ENCODE data around the gene RALGAPA1.
A peak's percentile ranks its signal among the peaks of the same experiment; 100 is the strongest.

Gene RALGAPA1

GRCh38 chr14:35534208-35534872, 274.8 kb downstream of the RALGAPA1 start:
- peak; percentile 3 for DNase-seq

- peak; percentile 30 for DNase-seq
Observed at GRCh38 chr14:35533357-35534207, 275.5 kb downstream of the RALGAPA1 start, which contains the start of gene INSM2. INSM2 (plus strand) TSS chr14:35534164; CDS start chr14:35534253, 89 bp downstream.

- DNase-seq, result no peak
Observed at GRCh38 chr14:35532783-35533356, 276.2 kb downstream of the RALGAPA1 start.

GRCh38 chr14:35531960-35532747, 276.9 kb downstream of the RALGAPA1 start:
- DNase-seq, result no peak

- no peak for DNase-seq
Observed at GRCh38 chr14:35526962-35527361, 282.1 kb downstream of the RALGAPA1 start.

GRCh38 chr14:35525695-35526094, 283.4 kb downstream of the RALGAPA1 start:
- no peak for DNase-seq

- no peak for DNase-seq
Observed at GRCh38 chr14:35519986-35520385, 289.1 kb downstream of the RALGAPA1 start.

- DNase-seq, result no peak
Observed at GRCh38 chr14:35515916-35516315, 293.2 kb downstream of the RALGAPA1 start.

- no peak for DNase-seq
Observed at GRCh38 chr14:35512765-35513164, 296.3 kb downstream of the RALGAPA1 start.

- no peak for DNase-seq
Observed at GRCh38 chr14:35509846-35510245, 299.2 kb downstream of the RALGAPA1 start.

- peak; percentile 62 for DNase-seq
Observed at GRCh38 chr14:35506927-35507326, 302.2 kb downstream of the RALGAPA1 start.

- no peak for DNase-seq
Observed at GRCh38 chr14:35506461-35506860, 302.6 kb downstream of the RALGAPA1 start.

- no peak for DNase-seq
Observed at GRCh38 chr14:35504260-35504659, 304.8 kb downstream of the RALGAPA1 start.

GRCh38 chr14:35503646-35504045, 305.4 kb downstream of the RALGAPA1 start:
- DNase-seq, result no peak

- DNase-seq, result no peak
Observed at GRCh38 chr14:35499180-35499579, 309.9 kb downstream of the RALGAPA1 start.

GRCh38 chr14:35495278-35495677, 313.8 kb downstream of the RALGAPA1 start:
- DNase-seq, result no peak

- DNase-seq, result no peak
Observed at GRCh38 chr14:35492569-35493014, 316.5 kb downstream of the RALGAPA1 start.

Measured in fibroblast of skin of abdomen (primary cell).